ENCODE measurements around the gene TAC4. TPM values are rescaled to one million over a fixed set of nuclear protein-coding genes. Genes with fewer than 3 reads are reported as not detected.

The TAC4 gene
- total and polyA plus RNA-seq, 4 experiments from 2014 or later = not detected

GRCh38 chr17:49873466-49873865, 25.6 kb upstream of the TAC4 start:
- no peak overlapping the region for H3K4me3 ChIP-seq (ENCODE audit: low read length in 2 of 2)
- DNase-seq = no peak
- H3K27ac Mint-ChIP-seq = peak overlapping the region in 3 of 7 donors; percentile 7 to 57 (median 19)
- no peak overlapping the region for H3K27ac ChIP-seq (ENCODE audit: low read depth, low read length)
- peak overlapping the region in 1 of 8 donors; percentile 29 for H3K4me3 Mint-ChIP-seq
- ChIA-PET POLR2A (ENCODE audit: partially characterized antibody) (no interaction called here), CTCF (ENCODE audit: partially characterized antibody) (interaction anchor here (8.7 kb wide), 1 partner anchor 124 kb away, joined by 95 read pairs; the partner anchor contains the start of gene DLX3)
- intact Hi-C loops (cut with micrococcal nuclease) = no loop called here
- peaks cover 14% of the 10 kb centered on the region for H3K4me1 ChIP-seq (ENCODE audit: insufficient read depth, low read length)
- peaks cover 5 to 13% of the 10 kb centered on the region in 2 donors for H3K27me3 Mint-ChIP-seq
- H3K9me3 ChIP-seq (ENCODE audit: control insufficient read depth in 1 of 2, low read length in 2 of 2) = no peaks in the 10 kb centered on the region
- H3K27me3 ChIP-seq (ENCODE audit: insufficient read depth, low read length) = no peaks in the 10 kb centered on the region
- H3K9me3 Mint-ChIP-seq = no peaks in the 10 kb centered on the region
- H3K4me1 Mint-ChIP-seq = peaks cover 9 to 22% (median 13%) of the 10 kb centered on the region in 4 donors
- no peaks in the 10 kb centered on the region for H3K36me3 Mint-ChIP-seq
- no peaks in the 10 kb centered on the region for H3K36me3 ChIP-seq (ENCODE audit: insufficient read depth, low read length)

- H3K36me3 ChIP-seq (ENCODE audit: insufficient read depth, low read length) = no peaks in the 10 kb centered on the region
- H3K4me3 ChIP-seq (ENCODE audit: low read length in 2 of 2) = no peak overlapping the region
- POLR2A ChIA-PET (ENCODE audit: partially characterized antibody) = no interaction called here
- Mint-ChIP-seq H3K36me3 (no peaks in the 10 kb centered on the region), H3K27me3 (peaks cover 1 to 11% of the 10 kb centered on the region in 2 donors), H3K9me3 (no peaks in the 10 kb centered on the region), H3K27ac (peak overlapping the region in 3 of 7 donors; percentile 8 to 59 (median 57)), H3K4me1 (peaks cover 9 to 22% (median 13%) of the 10 kb centered on the region in 4 donors), H3K4me3 (peak overlapping the region in 3 of 8 donors; percentile 13 to 43 (median 17))
- no peak for DNase-seq
- peaks cover 14% of the 10 kb centered on the region for H3K4me1 ChIP-seq (ENCODE audit: insufficient read depth, low read length)
- intact Hi-C loops (cut with micrococcal nuclease) = no loop called here
- no peaks in the 10 kb centered on the region for H3K9me3 ChIP-seq (ENCODE audit: control insufficient read depth in 1 of 2, low read length in 2 of 2)
- CTCF ChIA-PET (ENCODE audit: partially characterized antibody) = interaction anchor here (1.4 to 8.7 kb wide), 2 partner anchors 124 kb away, joined by 6 to 95 read pairs; partner anchors contain the start of gene DLX3
- no peak overlapping the region for H3K27ac ChIP-seq (ENCODE audit: low read depth, low read length)
- no peaks in the 10 kb centered on the region for H3K27me3 ChIP-seq (ENCODE audit: insufficient read depth, low read length)
Observed at GRCh38 chr17:49872754-49873377, 25.0 kb upstream of the TAC4 start.

- no peaks in the 10 kb centered on the region for H3K9me3 ChIP-seq (ENCODE audit: control insufficient read depth in 1 of 2, low read length in 2 of 2)
- no peaks in the 10 kb centered on the region for H3K9me3 Mint-ChIP-seq
- H3K36me3 ChIP-seq (ENCODE audit: insufficient read depth, low read length) = no peaks in the 10 kb centered on the region
- H3K27me3 Mint-ChIP-seq = peaks cover 1 to 8% of the 10 kb centered on the region in 2 donors
- CTCF ChIA-PET (ENCODE audit: partially characterized antibody) = interaction anchor here (1.4 to 1.5 kb wide), 3 partner anchors 9 to 127 kb away, joined by 3 to 6 read pairs (median 4); no protein-coding TSS in a partner anchor
- no peaks in the 10 kb centered on the region for H3K27me3 ChIP-seq (ENCODE audit: insufficient read depth, low read length)
- peaks cover 9 to 22% (median 13%) of the 10 kb centered on the region in 4 donors for H3K4me1 Mint-ChIP-seq
- no peak overlapping the region for H3K4me3 Mint-ChIP-seq
- H3K36me3 Mint-ChIP-seq = no peaks in the 10 kb centered on the region
- POLR2A ChIA-PET (ENCODE audit: partially characterized antibody) = no interaction called here
- no peak overlapping the region for H3K4me3 ChIP-seq (ENCODE audit: low read length in 2 of 2)
- peaks cover 14% of the 10 kb centered on the region for H3K4me1 ChIP-seq (ENCODE audit: insufficient read depth, low read length)
- no peak overlapping the region for H3K27ac Mint-ChIP-seq
- DNase-seq = no peak
- intact Hi-C loops (cut with micrococcal nuclease) = no loop called here
- H3K27ac ChIP-seq (ENCODE audit: low read depth, low read length) = no peak overlapping the region
Observed at GRCh38 chr17:49871211-49871610, 23.3 kb upstream of the TAC4 start.

GRCh38 chr17:49870298-49870697, 22.4 kb upstream of the TAC4 start:
- Histone ChIP-seq H3K4me1 (ENCODE audit: insufficient read depth, low read length) (peaks cover 14% of the 10 kb centered on the region), H3K36me3 (ENCODE audit: insufficient read depth, low read length) (no peaks in the 10 kb centered on the region), H3K4me3 (ENCODE audit: low read length in 2 of 2) (no peak overlapping the region), H3K27me3 (ENCODE audit: insufficient read depth, low read length) (no peaks in the 10 kb centered on the region), H3K27ac (ENCODE audit: low read depth, low read length) (no peak overlapping the region), H3K9me3 (ENCODE audit: control insufficient read depth in 1 of 2, low read length in 2 of 2) (no peaks in the 10 kb centered on the region)
- Mint-ChIP-seq H3K4me3 (no peak overlapping the region), H3K27ac (peak overlapping the region in 1 of 7 donors; percentile 70), H3K9me3 (no peaks in the 10 kb centered on the region), H3K4me1 (peaks cover 9 to 22% (median 13%) of the 10 kb centered on the region in 4 donors), H3K27me3 (peaks cover 1 to 8% of the 10 kb centered on the region in 2 donors), H3K36me3 (no peaks in the 10 kb centered on the region)
- ChIA-PET POLR2A (ENCODE audit: partially characterized antibody) (no interaction called here), CTCF (ENCODE audit: partially characterized antibody) (interaction anchor here (1.5 kb wide), 1 partner anchor 128 kb away, joined by 3 read pairs; no protein-coding TSS in a partner anchor)
- intact Hi-C loops (cut with micrococcal nuclease) = no loop called here
- no peak for DNase-seq

- CTCF ChIA-PET (ENCODE audit: partially characterized antibody) = interaction anchor here (14.7 kb wide), 1 partner anchor 128 kb away, joined by 195 read pairs; the partner anchor contains the start of gene DLX3
- H3K27ac Mint-ChIP-seq = no peak overlapping the region
- no peak for DNase-seq
- Histone ChIP-seq H3K27ac (ENCODE audit: low read depth, low read length) (no peak overlapping the region), H3K36me3 (ENCODE audit: insufficient read depth, low read length) (no peaks in the 10 kb centered on the region), H3K27me3 (ENCODE audit: insufficient read depth, low read length) (no peaks in the 10 kb centered on the region), H3K9me3 (ENCODE audit: control insufficient read depth in 1 of 2, low read length in 2 of 2) (no peaks in the 10 kb centered on the region), H3K4me3 (ENCODE audit: low read length in 2 of 2) (no peak overlapping the region), H3K4me1 (ENCODE audit: insufficient read depth, low read length) (peaks cover 14% of the 10 kb centered on the region)
- no peaks in the 10 kb centered on the region for H3K9me3 Mint-ChIP-seq
- no peak overlapping the region for H3K4me3 Mint-ChIP-seq
- POLR2A ChIA-PET (ENCODE audit: partially characterized antibody) = no interaction called here
- peaks cover 9 to 15% (median 13%) of the 10 kb centered on the region in 4 donors for H3K4me1 Mint-ChIP-seq
- H3K36me3 Mint-ChIP-seq = no peaks in the 10 kb centered on the region
- intact Hi-C loops (cut with micrococcal nuclease) = no loop called here
- peaks cover 1 to 6% of the 10 kb centered on the region in 2 donors for H3K27me3 Mint-ChIP-seq
Observed at GRCh38 chr17:49869038-49869374, 21.1 kb upstream of the TAC4 start.

- intact Hi-C loops (cut with micrococcal nuclease) = no loop called here
- peaks cover 0 to 3% (median 0%) of the 10 kb centered on the region in 4 donors for H3K4me1 Mint-ChIP-seq
- POLR2A ChIA-PET (ENCODE audit: partially characterized antibody) = no interaction called here
Observed at GRCh38 chr17:49866882-49867413, 19.1 kb upstream of the TAC4 start.

GRCh38 chr17:49866019-49866380, 18.1 kb upstream of the TAC4 start:
- CTCF ChIA-PET (ENCODE audit: partially characterized antibody) = interaction anchor here (1.5 to 14.7 kb wide), 2 partner anchors 14 to 131 kb away, joined by 3 to 195 read pairs; partner anchors contain the start of gene DLX3
- Mint-ChIP-seq H3K27ac (no peak overlapping the region), H3K9me3 (no peaks in the 10 kb centered on the region), H3K36me3 (no peaks in the 10 kb centered on the region), H3K27me3 (peaks cover 3 to 5% of the 10 kb centered on the region in 2 donors), H3K4me3 (no peak overlapping the region), H3K4me1 (peaks cover 0 to 4% (median 1%) of the 10 kb centered on the region in 4 donors)
- H3K4me1 ChIP-seq (ENCODE audit: insufficient read depth, low read length) = no peaks in the 10 kb centered on the region
- intact Hi-C loops (cut with micrococcal nuclease) = no loop called here
- no peaks in the 10 kb centered on the region for H3K36me3 ChIP-seq (ENCODE audit: insufficient read depth, low read length)
- POLR2A ChIA-PET (ENCODE audit: partially characterized antibody) = no interaction called here
- no peak overlapping the region for H3K4me3 ChIP-seq (ENCODE audit: low read length in 2 of 2)
- no peaks in the 10 kb centered on the region for H3K9me3 ChIP-seq (ENCODE audit: control insufficient read depth in 1 of 2, low read length in 2 of 2)
- no peaks in the 10 kb centered on the region for H3K27me3 ChIP-seq (ENCODE audit: insufficient read depth, low read length)
- no peak overlapping the region for H3K27ac ChIP-seq (ENCODE audit: low read depth, low read length)
- DNase-seq = no peak

More at GRCh38 chr17:49866882-49867413, 19.1 kb upstream of the TAC4 start:
- H3K27me3 ChIP-seq (ENCODE audit: insufficient read depth, low read length) = no peaks in the 10 kb centered on the region
- no peak overlapping the region for H3K4me3 ChIP-seq (ENCODE audit: low read length in 2 of 2)
- Mint-ChIP-seq H3K9me3 (no peaks in the 10 kb centered on the region), H3K4me3 (no peak overlapping the region), H3K27me3 (peaks cover 1 to 2% of the 10 kb centered on the region in 2 donors), H3K27ac (peak overlapping the region in 3 of 7 donors; percentile 3 to 43 (median 10)), H3K36me3 (no peaks in the 10 kb centered on the region)
- H3K27ac ChIP-seq (ENCODE audit: low read depth, low read length) = no peak overlapping the region
- no peak for DNase-seq
- CTCF ChIA-PET (ENCODE audit: partially characterized antibody) = interaction anchor here (14.7 kb wide), 1 partner anchor 130 kb away, joined by 195 read pairs; the partner anchor contains the start of gene DLX3
- H3K9me3 ChIP-seq (ENCODE audit: control insufficient read depth in 1 of 2, low read length in 2 of 2) = no peaks in the 10 kb centered on the region
- H3K4me1 ChIP-seq (ENCODE audit: insufficient read depth, low read length) = no peaks in the 10 kb centered on the region
- H3K36me3 ChIP-seq (ENCODE audit: insufficient read depth, low read length) = no peaks in the 10 kb centered on the region

Data from CD4-positive, alpha-beta memory T cell (primary cell).